NCI-H2081 (cell line): ENCODE data around the gene NOP14.
"Not testable (repeated sequence)": the region's sequence is repeated elsewhere in the genome, so short reads cannot be mapped to it uniquely, and the experiment has no call there.

Experiments used
- DNase-seq, 2 experiments: peaks; one replicate each; lab custom pipeline; 2025; lab: John Stamatoyannopoulos, UW

The NOP14 gene

DNA sequence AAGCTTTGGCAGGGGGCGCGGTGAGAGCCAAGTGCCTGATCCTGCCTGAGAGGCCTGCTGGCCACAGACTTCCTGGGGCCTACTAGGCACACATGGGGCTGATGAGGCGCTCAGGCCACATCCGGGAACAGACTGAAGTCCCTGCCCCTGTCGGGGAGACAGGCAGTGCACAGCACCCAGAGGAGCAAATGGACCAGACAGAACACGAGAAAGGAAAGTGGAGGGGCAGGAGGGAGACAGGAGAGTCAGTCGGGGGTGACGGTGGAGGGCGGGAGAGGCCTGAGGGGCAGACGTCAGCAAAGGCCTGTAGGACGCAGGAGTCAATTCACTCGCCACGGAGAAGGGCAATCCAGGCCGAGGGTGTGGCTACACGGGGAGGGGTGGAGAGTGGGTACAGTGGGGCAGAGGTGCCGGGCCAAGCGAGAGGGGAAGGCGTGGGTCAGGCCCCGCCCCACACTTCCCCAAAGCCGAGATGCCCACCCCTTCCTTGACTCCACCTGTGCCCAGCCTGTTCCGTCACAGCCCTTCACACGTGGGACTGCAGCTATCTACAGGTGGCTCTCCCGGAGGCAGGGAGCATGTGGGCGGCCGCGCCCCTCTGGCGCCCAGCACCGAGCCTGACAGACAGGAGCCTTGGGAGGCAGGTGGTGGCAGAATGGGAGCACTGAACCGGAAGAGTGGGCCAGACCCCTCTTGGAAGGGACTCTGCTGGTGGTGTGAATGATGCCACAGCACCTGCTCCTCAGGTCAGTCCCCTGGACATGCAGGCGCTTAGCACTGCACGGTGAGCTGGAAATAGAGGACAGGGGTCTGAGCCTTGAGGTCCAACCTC is 20.5 kb downstream of the NOP14 start:
- no peak for DNase-seq

DNA sequence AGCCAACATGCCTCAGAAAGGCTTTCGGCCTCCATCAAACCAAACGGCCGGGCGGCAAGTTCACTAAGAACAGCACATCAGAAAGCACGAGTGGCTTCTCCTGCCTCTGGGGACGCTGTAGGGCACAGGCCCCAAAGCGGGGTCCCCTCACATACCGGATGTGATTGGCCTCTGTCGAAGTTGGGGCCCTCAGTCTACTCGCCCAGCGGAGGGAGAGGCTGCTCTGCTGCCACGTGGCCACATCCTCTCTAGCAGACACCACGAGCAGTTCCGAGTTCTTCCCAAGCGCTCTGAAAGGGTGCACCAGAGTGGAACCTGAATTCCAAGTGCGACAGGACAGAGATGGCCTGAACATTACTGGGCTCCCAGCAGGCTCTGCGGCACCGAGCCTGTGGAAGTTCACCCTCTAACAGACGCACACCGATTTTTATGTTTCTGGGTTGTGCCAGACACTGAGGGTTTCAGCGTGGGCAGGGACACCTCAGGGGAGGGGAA is 21.1 kb downstream of the NOP14 start:
- DNase-seq, result no peak

DNA sequence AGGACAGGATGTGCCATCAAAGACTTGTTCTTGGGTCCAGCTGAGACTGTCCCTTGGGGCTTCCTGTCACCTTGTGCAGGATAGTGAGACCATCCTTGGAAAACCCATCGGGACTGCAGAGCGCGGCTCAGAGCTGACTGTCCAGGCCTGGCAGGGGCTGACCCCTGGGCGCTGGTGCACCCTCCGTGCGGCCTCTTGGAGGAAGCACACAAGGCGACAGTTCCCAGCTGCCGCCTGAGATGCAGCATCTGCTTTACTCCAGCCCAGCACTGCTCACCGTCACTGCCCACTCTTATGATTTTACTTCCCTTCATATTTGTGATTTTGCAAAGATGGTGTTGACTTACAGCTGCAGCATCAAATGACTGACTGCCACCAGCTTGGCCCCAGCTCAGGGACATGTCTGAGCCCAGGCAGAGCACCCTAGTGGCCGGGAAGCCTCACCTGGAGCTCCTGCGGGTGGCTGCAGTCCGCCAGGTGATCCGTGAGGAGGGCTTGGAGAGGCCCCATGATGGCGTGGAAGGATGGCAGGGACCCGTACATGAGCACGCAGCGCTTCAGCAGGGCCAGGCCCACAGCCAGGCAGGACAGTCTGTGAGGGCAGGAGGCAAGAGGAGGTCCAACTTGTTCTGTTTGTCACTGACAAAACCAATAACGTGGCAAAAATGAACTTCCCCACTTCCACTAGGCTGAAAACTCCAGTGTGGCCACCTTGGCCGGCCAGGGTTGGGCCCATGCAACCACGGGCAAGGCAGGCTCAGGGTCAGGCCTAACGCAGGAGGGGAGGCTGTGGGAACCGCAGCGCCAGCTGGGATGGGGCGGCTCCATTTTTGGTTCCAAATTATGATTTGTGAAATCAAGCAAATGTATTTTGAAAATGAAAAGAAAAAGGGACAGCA is 21.8 kb downstream of the NOP14 start:
- DNase-seq, result no peak

DNA sequence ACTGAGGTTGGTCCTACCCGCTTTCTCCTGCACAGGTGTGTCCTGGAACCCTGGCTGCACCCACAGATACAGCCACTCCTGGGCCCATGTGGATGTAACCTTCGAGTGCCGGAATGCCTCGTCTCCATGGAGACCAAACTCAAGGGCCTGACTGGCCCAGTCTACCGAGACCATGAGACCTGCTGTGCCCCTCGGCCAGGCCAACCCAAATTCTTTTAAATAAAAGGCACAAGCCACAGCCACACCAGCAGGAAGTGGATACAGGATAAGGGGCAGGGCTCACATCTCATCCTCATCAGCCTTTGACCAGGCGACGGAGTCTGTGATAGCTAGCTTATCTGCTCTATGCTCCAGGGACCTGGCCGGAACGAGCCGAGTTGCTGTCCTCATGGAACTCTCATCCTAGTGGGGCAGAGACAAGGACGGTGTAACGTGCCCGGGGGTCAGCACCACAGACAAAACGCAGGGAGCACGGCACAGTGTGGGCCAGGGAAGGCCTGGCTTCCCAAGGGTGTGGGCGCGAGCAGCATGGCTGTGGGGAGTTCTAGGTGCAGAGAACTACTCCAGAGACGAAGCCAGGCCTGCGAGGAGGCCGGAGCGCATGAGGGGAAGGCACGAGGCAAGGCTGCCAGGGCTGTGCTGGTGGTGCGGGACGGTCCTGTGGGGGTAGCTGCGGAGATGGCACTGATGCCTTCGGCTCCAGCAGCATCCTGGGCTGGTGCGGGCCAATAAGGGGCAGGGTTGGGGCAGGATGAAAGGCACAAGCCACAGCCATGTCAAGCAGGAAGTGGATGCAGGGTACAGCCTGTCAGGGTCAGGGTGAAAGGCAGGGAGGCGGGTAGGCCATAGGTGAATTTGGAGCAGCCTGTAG is 22.7 kb downstream of the NOP14 start:
- no peak for DNase-seq

DNA sequence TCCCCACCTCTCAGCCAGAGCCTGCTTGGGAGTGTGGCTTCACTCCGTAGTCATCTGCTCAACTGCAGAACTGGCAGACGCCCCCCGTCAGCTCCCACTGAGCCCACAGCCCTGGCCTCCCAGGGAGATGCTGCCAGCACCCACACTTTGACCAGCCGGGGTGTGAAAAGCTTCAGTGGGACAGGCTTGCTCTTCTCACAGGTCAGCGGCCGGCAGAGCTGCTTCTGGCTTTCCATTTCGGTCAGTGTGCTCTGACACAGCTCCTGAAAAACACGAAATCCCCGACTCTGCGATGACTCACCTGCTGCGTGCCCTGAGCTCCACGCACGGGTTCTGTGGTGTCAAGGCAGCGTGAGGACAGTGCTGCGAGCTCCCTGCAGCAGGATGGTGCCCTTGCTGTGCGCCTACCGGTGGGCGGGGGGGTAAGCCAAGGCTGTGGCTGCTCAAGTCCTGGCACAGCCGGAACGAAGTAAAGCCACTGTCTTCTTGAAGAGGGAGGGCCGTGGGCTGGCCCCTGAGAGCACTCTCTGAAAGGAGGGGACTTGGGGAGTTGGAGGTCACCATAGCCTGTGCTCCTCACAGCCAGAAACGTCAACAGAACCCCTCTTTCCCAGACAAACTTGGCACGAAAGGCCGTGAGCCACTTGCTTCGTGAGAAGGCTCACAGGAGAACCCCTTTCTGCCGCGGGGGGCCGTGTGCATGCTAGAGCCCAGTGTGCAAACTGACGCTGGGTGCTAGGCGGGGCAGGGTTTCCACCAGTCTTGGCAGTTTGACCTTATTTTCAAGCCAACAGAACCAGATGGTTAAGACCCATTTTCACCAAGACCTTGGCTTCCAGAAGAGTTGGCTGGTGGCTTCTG is 23.6 kb downstream of the NOP14 start:
- DNase-seq, result no peak

DNA sequence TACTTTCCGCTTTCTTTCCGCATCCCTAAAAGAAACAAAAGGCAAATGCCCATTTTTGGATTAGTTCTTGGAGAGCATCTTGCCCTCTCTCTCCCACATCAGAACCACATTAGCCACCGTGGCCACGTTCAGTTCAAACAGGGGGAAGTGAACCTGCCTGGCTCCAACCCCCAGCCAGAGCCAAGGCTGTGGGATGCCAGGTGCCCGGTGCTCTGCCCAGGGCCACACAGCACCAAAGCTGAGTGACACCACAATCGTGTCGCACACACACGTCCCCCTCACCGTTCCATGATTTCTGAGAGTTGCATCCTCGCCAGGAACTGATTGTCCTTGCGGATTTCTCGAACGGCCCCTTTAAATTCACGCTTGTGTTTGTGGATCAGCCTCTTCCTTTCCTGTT is 24.3 kb downstream of the NOP14 start:
- no peak for DNase-seq

DNA sequence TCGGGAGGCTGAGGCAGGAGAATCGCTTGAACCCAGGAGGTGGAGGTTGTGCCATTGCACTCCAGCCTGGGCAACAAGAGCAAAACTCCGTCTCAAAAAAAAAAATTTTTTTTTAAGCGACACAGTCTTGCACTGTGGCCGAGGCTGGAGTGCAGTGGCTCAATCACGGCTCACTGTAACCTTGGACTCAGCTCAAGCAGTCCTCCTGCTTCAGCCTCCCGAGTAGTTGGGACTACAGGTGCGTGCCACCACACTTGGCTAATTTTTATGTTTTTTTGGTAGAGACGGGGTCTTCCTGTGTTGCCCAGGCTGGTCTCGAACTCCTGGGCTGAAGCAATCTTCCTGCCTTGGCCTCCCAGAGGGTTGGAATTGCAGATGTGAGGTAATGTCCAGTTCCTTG is 24.8 kb downstream of the NOP14 start:
- DNase-seq, result not testable (repeated sequence)

DNA sequence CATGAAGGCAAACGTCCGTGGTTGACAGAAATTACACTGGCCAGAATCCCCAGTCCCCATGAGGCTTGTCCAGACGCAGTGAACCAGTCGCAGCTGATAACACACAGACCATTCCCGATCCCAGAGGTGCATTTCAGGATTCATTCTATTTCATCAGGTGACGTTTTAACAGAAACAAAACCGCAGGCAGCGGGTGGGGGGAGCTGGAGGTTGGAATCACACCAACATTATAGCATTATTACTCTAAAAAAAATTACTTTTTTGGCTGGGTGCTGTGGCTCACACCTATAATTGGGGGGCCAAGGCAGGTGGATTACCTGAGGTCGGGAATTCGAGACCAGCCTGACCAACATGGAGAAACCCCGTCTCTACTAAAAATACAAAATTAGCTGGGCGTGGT is 25.2 kb downstream of the NOP14 start:
- no peak for DNase-seq

DNA sequence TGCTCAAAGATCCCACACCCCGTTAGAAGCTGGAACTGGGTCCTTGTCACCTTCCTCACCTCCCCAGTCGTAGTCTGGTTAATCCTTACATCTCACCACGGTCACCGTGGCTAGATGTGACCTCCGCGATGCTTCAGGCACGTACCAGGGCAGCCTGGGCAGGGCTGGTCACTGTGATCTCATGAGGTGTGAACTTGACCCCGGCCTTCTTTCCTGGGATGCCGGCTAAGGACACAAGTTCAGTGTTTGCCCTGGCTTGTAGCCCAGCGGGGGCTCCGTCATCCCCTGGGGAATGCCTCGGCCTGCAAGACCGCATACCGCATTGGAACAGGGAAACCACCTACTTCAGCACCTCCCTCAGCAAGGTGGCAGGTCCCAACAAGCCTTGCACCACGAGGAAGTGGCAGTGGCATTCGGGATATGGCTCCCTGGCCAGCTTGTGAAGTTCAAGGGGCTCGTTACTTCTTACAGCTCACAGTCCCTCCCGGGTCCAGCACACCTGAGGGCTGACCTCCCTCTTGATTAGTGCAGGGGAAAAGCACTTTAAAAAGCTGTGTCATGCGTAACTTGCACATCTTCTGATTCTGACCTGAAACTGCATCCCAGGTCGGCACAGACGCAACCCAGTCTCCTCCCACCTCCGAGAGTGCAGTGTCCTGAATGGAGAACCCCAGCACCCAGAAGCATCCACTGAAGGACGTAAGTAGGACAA is 25.9 kb downstream of the NOP14 start:
- no peak for DNase-seq

DNA sequence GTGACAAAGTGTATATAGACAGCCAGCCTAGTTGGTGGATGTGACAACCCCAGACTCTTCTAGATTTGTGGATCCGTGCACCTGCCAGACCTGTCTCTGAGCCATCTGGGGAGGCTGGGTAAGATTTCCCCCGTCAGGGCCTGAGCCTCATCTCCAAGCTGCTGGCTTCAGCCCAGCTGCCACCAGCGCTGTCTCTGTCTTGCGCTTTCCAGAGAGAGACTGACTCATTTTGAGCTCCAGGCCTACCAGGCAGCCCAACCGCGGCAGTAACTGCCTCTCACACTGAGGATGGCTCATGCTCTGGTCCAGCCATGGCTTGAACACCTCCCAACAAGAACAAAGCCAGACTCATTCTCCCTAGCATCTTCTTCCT is 26.4 kb downstream of the NOP14 start:
- DNase-seq, result no peak

DNA sequence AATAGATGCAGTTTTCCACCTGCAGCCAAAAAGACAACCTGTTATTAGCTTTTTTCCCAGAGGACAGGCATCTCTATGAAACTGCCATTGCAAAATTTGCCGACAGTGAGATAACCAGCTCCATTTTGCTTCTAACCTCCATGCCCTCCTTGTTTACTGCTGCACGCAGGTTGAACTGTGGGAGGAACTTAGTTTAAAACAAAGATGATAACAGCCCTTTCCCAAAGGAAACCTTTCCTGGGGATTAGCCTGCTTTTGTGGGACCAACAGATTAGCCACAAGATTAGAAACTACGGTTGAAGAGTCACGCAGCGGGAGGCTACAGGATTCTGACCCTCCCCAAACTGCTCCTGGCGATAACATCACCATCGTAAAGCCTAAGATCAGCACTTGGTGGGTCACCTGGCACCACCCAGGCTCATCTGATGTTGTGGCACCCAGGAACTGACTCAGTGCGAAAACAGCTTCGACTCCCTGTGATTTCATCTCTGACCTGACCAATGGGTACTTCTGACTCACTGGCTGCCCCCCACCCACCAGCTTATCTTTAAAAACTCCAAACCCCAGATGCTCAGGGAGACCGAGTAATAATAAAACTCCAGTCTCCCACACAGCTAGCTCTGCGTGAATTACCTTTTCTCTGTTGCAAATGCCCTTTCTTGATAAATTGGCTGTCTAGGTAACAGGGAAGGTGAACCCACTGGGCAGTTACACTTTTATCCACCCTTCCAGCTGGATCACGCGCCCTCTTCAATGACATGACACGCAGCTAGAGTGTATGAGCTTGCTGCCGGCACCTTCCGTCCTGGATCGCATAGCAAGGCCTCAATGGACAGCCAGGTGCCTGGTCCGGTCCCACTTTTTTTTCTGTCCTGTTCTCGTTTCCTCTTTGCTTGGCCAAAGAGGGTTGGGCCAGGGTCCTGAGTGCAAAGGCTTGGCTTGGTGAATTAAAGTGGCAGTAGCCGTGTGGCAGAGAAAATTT is 27.2 kb downstream of the NOP14 start:
- no peak for DNase-seq

DNA sequence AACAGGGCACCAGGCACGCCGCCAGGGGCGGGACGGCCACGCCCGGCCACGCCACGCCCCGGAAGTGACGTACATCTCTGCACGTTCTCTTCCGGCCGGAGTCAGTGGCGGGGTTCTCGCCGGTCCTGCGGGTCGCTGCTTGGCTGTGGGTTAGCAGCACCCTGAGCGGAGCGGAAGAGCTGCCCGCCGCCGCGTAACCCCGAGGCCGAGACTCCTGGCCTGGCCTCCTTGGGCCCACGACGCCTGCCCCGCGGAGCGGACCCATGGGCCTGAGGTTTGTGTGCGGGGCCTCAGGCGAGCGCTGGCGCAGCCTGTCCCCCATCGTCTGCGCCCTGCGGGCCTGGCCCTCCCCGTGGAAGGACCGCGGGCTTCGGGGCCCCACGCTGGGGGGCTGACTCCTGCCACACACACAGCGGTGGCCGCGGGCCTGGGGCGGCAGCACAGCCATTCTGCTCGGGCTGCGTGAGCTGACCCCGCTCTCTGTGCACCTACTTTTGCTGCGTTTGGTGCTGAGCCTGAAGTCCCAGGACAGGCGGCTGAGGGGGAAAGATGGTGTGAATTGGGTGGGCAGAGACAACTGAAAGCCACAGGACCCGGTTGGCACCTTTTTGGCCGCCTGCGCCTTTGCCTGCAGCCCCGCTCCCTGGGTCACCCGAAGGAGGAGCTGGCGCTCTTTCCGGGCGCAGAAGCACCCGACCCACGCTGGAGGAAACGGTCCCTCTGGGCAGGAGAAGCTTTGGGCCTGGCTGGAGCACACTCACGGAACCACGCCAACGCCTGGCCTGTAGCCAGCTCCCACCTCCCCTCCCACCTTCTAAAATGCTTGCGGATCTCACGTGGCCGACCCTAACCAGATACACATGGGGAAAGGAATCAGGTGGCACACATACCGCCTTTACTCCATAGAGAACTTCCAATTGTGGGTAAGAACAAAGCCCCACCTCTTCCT is 28.1 kb downstream of the NOP14 start:
- peak; percentile 91 to 93 for DNase-seq

DNA sequence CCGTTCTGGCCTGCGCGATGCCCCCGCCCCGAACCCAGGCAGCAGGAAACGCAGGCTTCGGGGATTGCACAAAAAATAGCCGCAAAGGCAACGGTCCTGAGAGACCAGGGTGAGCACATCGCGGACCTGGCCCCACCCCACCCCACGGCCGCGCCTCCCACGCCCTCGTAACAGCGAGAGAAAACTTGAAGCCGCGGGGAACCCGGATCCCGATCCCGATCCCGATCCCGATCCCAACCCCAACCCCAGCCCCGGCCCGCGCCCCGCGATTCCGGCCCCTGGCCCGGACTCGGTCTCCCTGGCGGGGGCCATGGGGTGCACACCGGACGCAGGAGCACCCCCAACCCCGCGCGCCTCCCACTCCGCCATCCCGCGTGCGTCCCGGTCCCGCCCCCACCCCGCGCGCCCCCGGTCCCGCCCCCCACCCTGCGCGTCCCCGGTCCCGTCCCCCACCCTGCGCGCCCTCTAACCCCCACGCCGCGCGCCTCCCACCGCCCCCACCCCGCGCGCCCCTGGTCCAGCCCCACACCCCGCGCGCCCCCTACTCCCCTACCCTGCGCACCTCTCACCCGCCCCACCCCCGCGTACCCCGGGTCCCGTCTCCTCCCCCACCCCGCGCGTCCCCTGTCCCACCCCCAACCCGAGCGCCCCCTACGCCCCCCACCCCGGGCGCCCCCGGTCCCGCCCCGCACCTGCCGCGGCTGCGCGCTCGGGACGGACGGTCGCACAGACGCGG is 29.0 kb downstream of the NOP14 start:
- no peak for DNase-seq

DNA sequence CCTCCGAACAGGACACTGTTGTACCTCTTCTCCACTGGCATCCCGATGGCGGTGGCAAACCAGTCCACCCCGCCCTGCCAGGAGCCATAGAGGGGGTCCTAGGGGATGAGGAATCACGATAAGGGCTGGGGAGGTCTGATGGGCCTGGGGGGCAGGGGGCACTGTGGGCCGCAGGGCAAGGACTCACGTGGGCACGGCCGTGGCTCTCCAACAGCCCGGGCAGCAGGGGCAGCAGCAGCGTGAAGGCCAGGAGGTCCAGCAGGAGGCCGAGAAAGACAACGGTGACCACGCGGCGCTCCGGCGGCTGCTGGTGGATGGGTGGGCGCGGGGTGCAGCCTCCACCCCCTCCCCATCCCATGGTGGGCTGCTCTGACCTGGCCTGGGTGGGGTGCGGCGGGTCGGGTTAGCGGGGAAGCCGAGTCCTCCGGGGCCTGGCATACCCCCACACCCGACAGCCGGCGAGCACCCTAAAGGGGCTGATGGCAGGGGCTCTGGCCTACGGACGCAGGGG is 29.6 kb downstream of the NOP14 start:
- DNase-seq, result no peak

DNA sequence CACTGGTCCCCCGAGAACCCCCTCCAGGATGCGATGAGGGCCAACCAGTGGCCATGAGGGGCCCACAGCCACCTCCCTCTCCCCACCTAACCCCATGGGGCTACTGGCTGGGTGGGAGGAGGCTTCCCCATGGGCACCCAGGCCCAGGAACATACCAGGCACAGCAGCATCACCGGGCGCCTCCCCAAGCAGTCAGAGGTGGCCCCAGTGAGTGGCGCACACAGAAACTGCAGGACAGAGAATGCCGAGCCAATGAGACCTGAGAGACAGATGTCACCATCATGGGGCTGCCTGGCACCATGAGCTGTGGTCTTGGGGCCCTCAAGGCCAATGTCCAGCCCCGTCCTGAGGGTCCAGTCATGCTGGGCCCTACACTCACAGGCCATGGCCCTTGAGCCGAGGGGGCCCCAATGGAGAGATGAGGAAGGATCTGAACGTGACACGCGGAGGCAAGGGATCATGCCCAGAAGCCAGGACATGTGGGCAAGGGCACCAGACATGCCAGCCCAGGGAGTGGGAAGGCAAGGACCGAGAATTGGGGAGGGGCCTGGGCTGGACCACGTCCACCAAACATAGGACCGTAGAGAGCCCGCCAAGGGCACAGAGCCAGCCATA is 30.1 kb downstream of the NOP14 start:
- DNase-seq, result no peak

DNA sequence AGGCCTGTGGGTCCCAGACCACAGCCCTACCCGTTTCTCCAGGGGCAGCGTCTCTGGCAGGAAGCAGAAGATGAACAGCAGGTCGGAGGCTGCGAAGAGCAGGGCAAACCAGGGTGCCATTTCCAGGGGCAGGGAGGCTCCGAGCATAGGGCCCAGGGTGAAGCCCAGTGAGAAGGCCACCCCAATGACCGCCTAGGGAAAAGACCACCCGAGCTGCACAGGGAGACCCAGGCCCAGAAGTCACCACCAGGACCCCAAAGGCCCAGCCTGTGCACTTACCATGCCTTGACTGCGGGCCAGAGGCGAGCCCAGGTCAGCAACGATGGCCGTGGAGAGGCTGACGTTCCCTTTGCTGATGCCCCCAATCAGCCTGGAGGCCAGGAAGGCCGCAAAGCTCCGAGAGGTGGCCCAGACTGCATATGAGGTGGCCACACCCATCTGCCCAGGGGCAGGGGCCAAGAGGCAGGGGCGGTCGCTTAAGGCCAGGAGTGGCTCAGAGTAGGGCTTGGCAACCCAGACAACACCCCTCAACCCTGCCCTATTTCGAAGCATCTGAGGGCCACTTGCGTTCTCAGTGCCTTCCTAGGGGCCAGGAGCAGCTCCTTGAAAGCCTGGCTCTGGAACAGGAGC is 30.8 kb downstream of the NOP14 start:
- DNase-seq, result no peak
